ENCODE data around the gene FHIT.

DNA sequence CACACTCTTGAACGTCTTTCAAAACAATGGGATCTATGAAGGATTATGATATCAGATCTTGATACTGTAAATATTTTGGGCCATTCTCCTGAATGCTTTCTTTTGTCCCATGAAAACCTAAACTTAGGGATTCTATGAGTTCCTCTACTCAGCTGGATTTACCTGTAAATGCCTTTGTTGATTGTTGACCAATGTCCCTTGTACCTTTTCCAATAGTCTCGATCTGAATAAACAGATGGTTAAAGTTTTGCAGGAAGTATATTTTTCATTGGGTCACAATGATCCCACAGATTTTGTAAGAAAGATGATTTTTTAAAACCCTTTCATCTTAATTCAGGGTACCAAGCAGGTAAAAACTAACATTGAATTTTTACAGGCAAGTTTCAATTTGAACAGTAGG is 634.1 kb downstream of the FHIT start:
- TF ChIP-seq CTCF (IDR thresholded peaks at IDR 0.05): no peak
- no peak for TF ChIP-seq POLR2A (IDR thresholded peaks at IDR 0.05)
